ENCODE results near the gene DDX4.
A peak's percentile ranks its signal among the peaks of the same experiment; 100 is the strongest.

DNA sequence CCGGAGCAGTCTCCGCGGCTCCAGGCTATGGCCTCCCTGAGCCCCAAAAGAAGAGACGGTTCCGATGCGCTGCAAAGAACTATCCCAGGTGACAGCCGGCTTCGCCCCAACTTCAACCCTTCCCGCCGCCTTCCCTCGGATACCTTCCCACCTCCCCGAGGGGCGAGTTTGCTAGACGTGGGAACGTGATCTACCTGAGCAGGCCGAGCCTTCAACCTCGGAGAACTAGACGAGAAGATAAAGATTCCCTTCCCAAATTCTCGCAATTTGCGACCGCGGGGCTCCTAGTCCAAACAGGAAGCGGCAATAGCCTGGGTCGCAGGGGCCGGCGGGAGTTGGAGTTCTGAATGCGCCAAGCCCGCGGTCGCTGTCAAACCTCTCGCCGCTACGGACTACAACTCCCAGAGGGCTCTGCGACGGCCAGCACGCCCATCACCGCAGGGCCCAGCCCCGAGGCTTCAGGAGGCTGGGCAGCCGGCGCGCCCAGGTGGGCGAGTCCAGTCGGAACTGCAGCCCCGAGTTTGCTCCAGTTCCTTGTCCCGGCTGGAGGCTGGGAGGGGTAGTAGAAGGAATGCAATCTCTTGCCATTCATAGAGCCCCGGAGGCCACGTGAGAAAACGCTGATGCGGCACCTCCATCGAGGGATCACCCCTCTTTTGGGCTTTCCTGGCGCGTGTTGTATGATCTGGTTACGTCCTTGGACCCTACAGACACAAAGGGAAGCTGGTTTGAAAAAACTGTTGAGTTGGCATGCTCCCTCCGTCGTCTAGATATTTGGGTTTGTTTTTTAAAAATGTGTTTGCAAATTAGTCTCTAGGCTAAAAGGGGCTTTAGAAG is 25.6 kb upstream of the DDX4 start, which contains the start of gene SLC38A9:
- TF ChIP-seq, protein P1, sequence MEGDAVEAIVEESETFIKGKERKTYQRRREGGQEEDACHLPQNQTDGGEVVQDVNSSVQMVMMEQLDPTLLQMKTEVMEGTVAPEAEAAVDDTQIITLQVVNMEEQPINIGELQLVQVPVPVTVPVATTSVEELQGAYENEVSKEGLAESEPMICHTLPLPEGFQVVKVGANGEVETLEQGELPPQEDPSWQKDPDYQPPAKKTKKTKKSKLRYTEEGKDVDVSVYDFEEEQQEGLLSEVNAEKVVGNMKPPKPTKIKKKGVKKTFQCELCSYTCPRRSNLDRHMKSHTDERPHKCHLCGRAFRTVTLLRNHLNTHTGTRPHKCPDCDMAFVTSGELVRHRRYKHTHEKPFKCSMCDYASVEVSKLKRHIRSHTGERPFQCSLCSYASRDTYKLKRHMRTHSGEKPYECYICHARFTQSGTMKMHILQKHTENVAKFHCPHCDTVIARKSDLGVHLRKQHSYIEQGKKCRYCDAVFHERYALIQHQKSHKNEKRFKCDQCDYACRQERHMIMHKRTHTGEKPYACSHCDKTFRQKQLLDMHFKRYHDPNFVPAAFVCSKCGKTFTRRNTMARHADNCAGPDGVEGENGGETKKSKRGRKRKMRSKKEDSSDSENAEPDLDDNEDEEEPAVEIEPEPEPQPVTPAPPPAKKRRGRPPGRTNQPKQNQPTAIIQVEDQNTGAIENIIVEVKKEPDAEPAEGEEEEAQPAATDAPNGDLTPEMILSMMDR (IDR thresholded peaks at IDR 0.05): no peak
- TF ChIP-seq POLR2AphosphoS5 (IDR thresholded peaks at IDR 0.05) (peak in 3 of 4 donors; percentile 4 to 66 (median 60)), POLR2A (IDR thresholded peaks at IDR 0.05) (peak in 1 of 2 donors; percentile 15), EP300 (IDR thresholded peaks at IDR 0.05) (no peak)
